H1 (cell line): ENCODE measurements around the gene TFPT. TPM values are rescaled to one million over a fixed set of nuclear protein-coding genes. Genes with fewer than 3 reads are reported as not detected.

Experiments
- CTCF ChIA-PET: fragments of 300-600 bp; sonication (Branson Sonifier 250); formaldehyde crosslinking; loops from one replicate; lab custom pipeline; 2021; ENCODE audit not compliant: partially characterized antibody; lab: Charles Lee
- POLR2A ChIA-PET: fragments of 300-600 bp; sonication (Branson Sonifier 250); formaldehyde crosslinking; loops from one replicate; lab custom pipeline; 2021; ENCODE audit warnings: inconsistent platforms; ENCODE audit not compliant: partially characterized antibody; lab: Charles Lee
- DNase-seq, 2 experiments: peaks; one replicate each; pipeline versions ENCODE4 v3.0.0 to v3.0.0-alpha.2; 2010 to 2022; ENCODE audit warnings: low spot score in 2 of 2, low read depth in 1 of 2, mixed read lengths in 1 of 2
- FAIRE-seq: peaks from 2 replicates; lab custom pipeline; 2011; peaks lifted over from hg19 to GRCh38; lab: Jason Lieb, UNC
- H2AFZ ChIP-seq: 2 replicates; pipeline ENCODE4 v1.8.1; 2012; ENCODE audit warnings: low read length, inconsistent platforms
- H2AK5ac ChIP-seq: 2 replicates; pipeline ENCODE4 v1.6.1; 2013; ENCODE audit warnings: low read depth, low read length
- H2BK120ac ChIP-seq: replicated peaks from 2 replicates; pipeline ENCODE3; 2013; ENCODE audit warnings: low read depth, low read length, inconsistent platforms
- H2BK12ac ChIP-seq: 2 replicates; pipeline ENCODE4 v1.6.1; 2013; ENCODE audit warnings: low read depth, low read length
- H2BK15ac ChIP-seq: 2 replicates; pipeline ENCODE4 v1.6.1; 2013; ENCODE audit warnings: low read length
- H2BK20ac ChIP-seq: 2 replicates; pipeline ENCODE4 v1.6.1; 2013; ENCODE audit warnings: low read length
- H2BK5ac ChIP-seq: 2 replicates; pipeline ENCODE4 v1.6.1; 2013; ENCODE audit warnings: low read depth, low read length
- H3K14ac ChIP-seq: 2 replicates; pipeline ENCODE4 v1.6.1; 2013; ENCODE audit warnings: inconsistent platforms; ENCODE audit not compliant: insufficient read length
- H3K18ac ChIP-seq: 2 replicates; pipeline ENCODE4 v1.6.1; 2013; ENCODE audit warnings: low read length; ENCODE audit errors: extremely low read depth
- H3K23ac ChIP-seq: 2 replicates; pipeline ENCODE4 v1.6.1; 2013; ENCODE audit warnings: inconsistent platforms; ENCODE audit not compliant: insufficient read length
- H3K23me2 ChIP-seq: 2 replicates; pipeline ENCODE4 v1.6.1; 2013; ENCODE audit warnings: low read depth, low read length
- H3K27ac ChIP-seq: 2 replicates; pipeline ENCODE4 v1.6.1; 2011; ENCODE audit warnings: low read depth, low read length, inconsistent platforms
- H3K27me3 ChIP-seq, 4 experiments: replicated peaks in 1 of 4; 1 replicate in 1 of 4; 2 replicates in 3 of 4; pipeline versions ENCODE4 v1.6.1 to v1.8.1; 2011 to 2013; ENCODE audit warnings: low read length in 3 of 4, mild to moderate bottlenecking in 3 of 4, inconsistent platforms in 2 of 4, mixed read lengths in 2 of 4, moderate library complexity in 1 of 4; ENCODE audit not compliant: control insufficient read depth in 3 of 4, insufficient read depth in 3 of 4; ENCODE audit errors: extremely low read depth in 1 of 4
- H3K36me3 ChIP-seq, 4 experiments: 2 replicates each; pipeline versions ENCODE4 v1.6.1 to v1.8.1; 2011 to 2013; ENCODE audit warnings: mild to moderate bottlenecking in 4 of 4, low read length in 3 of 4, moderate library complexity in 2 of 4, control low read depth in 1 of 4, inconsistent platforms in 1 of 4; ENCODE audit not compliant: insufficient read depth in 4 of 4, control insufficient read depth in 2 of 4
- H3K4ac ChIP-seq: replicated peaks from 2 replicates; pipeline ENCODE3; 2013; ENCODE audit warnings: low read length, low read depth, mixed read lengths, inconsistent platforms; ENCODE audit not compliant: insufficient read length
- H3K4me1 ChIP-seq, 4 experiments: replicated peaks in 1 of 4; 1 replicate in 1 of 4; 2 replicates in 3 of 4; pipeline versions ENCODE4 v1.6.1 to v1.8.1; 2011 to 2013; ENCODE audit warnings: low read length in 3 of 4, inconsistent platforms in 2 of 4, mixed read lengths in 1 of 4; ENCODE audit not compliant: insufficient read depth in 4 of 4, control insufficient read depth in 3 of 4
- H3K4me2 ChIP-seq, 2 experiments: 2 replicates each; pipeline versions ENCODE4 v1.6.1 to v1.8.1; 2011 to 2013; ENCODE audit warnings: low read depth in 2 of 2, low read length in 2 of 2, control low read depth in 1 of 2, inconsistent platforms in 1 of 2, mild to moderate bottlenecking in 1 of 2; ENCODE audit not compliant: insufficient read depth in 1 of 2
- H3K4me3 ChIP-seq, 4 experiments: fragments of 200-600, 300-600 bp in 1 of 4; sonication (generic), shearing (Covaris generic), sonication (Bioruptor Twin) in 1 of 4; 2 replicates each; pipeline versions ENCODE4 v1.5.1 to v1.8.1; 2011 to 2016; ENCODE audit warnings: low read length in 4 of 4, low read depth in 3 of 4, control low read depth in 2 of 4, inconsistent platforms in 2 of 4, mild to moderate bottlenecking in 2 of 4, mixed read lengths in 1 of 4, moderate library complexity in 1 of 4; ENCODE audit not compliant: insufficient read depth in 2 of 4; ENCODE audit errors: extremely low read depth in 1 of 4
- H3K56ac ChIP-seq: replicated peaks from 2 replicates; pipeline ENCODE3; 2013; ENCODE audit warnings: low read depth, mild to moderate bottlenecking, mixed read lengths, low read length, inconsistent platforms; ENCODE audit not compliant: insufficient read length
- H3K79me1 ChIP-seq: 2 replicates; pipeline ENCODE4 v1.6.1; 2013; ENCODE audit warnings: low read depth, low read length, control low read depth
- H3K79me2 ChIP-seq, 2 experiments: 2 replicates each; pipeline versions ENCODE4 v1.6.1 to v1.8.1; 2012 to 2013; ENCODE audit warnings: low read length in 2 of 2, mild to moderate bottlenecking in 2 of 2, inconsistent platforms in 1 of 2; ENCODE audit not compliant: insufficient read depth in 2 of 2, control insufficient read depth in 1 of 2
- H3K9ac ChIP-seq, 4 experiments: replicated peaks in 1 of 4; 1 replicate in 1 of 4; 2 replicates in 3 of 4; pipeline versions ENCODE4 v1.6.1 to v1.8.1; 2011 to 2013; ENCODE audit warnings: low read depth in 3 of 4, low read length in 3 of 4, control low read depth in 2 of 4, mild to moderate bottlenecking in 2 of 4, moderate library complexity in 2 of 4, inconsistent platforms in 1 of 4; ENCODE audit errors: extremely low read depth in 1 of 4
- H3K9me3 ChIP-seq, 2 experiments: 2 replicates each; pipeline versions ENCODE4 v1.6.1 to v1.8.1; 2012 to 2013; ENCODE audit warnings: mild to moderate bottlenecking in 2 of 2, moderate library complexity in 2 of 2, control low read depth in 1 of 2, inconsistent platforms in 1 of 2, low read depth in 1 of 2, low read length in 1 of 2, mixed read lengths in 1 of 2; ENCODE audit not compliant: insufficient read depth in 2 of 2
- H4K20me1 ChIP-seq, 2 experiments: replicated peaks in 1 of 2; 2 replicates each; pipeline versions ENCODE3 to v1.8.1; 2011 to 2013; ENCODE audit warnings: inconsistent platforms in 2 of 2, low read length in 2 of 2, mild to moderate bottlenecking in 1 of 2; ENCODE audit not compliant: insufficient read depth in 2 of 2, control insufficient read depth in 1 of 2
- H4K5ac ChIP-seq: 2 replicates; pipeline ENCODE4 v1.6.1; 2013; ENCODE audit warnings: low read length, low read depth, mixed read lengths, inconsistent platforms; ENCODE audit not compliant: insufficient read length
- H4K8ac ChIP-seq: 2 replicates; pipeline ENCODE4 v1.8.0; 2013; ENCODE audit warnings: mild to moderate bottlenecking, moderate library complexity, low read length, inconsistent platforms; ENCODE audit not compliant: insufficient read depth; ENCODE audit errors: extremely low read depth
- H4K91ac ChIP-seq: replicated peaks from 2 replicates; pipeline ENCODE3; 2013; ENCODE audit warnings: low read length, mixed read lengths, inconsistent platforms; ENCODE audit not compliant: insufficient read length
- CEBPB ChIP-seq: IDR thresholded peaks from 2 replicates; pipeline ENCODE4 v1.6.1; 2012; ENCODE audit warnings: low read depth, low read length
- EGR1 ChIP-seq: IDR thresholded peaks from 2 replicates; pipeline ENCODE4 v1.6.1; 2011; ENCODE audit warnings: low read depth, low read length, borderline replicate concordance
- HDAC2 ChIP-seq, 2 experiments: fragments of 300-600 bp in 1 of 2; sonication (generic) in 1 of 2; IDR thresholded peaks; 2 replicates each; pipeline ENCODE4 v1.6.1; 2011 to 2012; ENCODE audit warnings: low read depth in 2 of 2, low read length in 2 of 2, mild to moderate bottlenecking in 2 of 2, moderate library complexity in 2 of 2, borderline replicate concordance in 1 of 2, inconsistent platforms in 1 of 2
- PHF8 ChIP-seq: fragments of 200-600 bp; sonication (generic); conservative IDR thresholded peaks from 2 replicates; pipeline ENCODE4 v1.7.1; 2012; ENCODE audit warnings: low read depth, mild to moderate bottlenecking, inconsistent platforms, low read length, moderate library complexity
- POLR2A ChIP-seq, 2 experiments: IDR thresholded peaks; 1 replicate in 1 of 2; 2 replicates in 1 of 2; pipeline ENCODE4 v1.6.1; 2011; ENCODE audit warnings: low read depth in 2 of 2, low read length in 2 of 2, mild to moderate bottlenecking in 2 of 2; ENCODE audit errors: control extremely low read depth in 1 of 2
- POLR2AphosphoS5 ChIP-seq: IDR thresholded peaks from 2 replicates; pipeline ENCODE4 v1.6.1; 2011; ENCODE audit warnings: low read depth, low read length
- POU5F1 ChIP-seq: IDR thresholded peaks from 2 replicates; pipeline ENCODE4 v1.6.1; 2011; ENCODE audit warnings: low read depth, mild to moderate bottlenecking, low read length, moderate library complexity
- RNF2 ChIP-seq: fragments of 200-900, 300-1000 bp; sonication (generic); IDR thresholded peaks from 2 replicates; pipeline ENCODE4 v1.7.1; 2016; ENCODE audit warnings: borderline replicate concordance, low read depth, mild to moderate bottlenecking, antibody characterized with exemption, low read length; ENCODE audit not compliant: poor library complexity, severe bottlenecking; ENCODE audit errors: missing control alignments
- SIX5 ChIP-seq: IDR thresholded peaks from 2 replicates; pipeline ENCODE4 v1.6.1; 2011; ENCODE audit warnings: mild to moderate bottlenecking, low read depth, low read length
- WGBS, 2 experiments: shearing (Covaris generic) in 1 of 2; methylation state at CpG; one replicate each; pipeline versions ENCODE4 v1.1.6 to v1.1.7; 2013 to 2015; ENCODE audit warnings: low lambda C conversion rate in 2 of 2, mixed read lengths in 2 of 2, inconsistent platforms in 1 of 2, low coverage in 1 of 2, missing lambda C conversion rate in 1 of 2; ENCODE audit not compliant: insufficient replicate concordance in 2 of 2, insufficient coverage in 1 of 2, insufficient read length in 1 of 2; ENCODE audit errors: extremely low coverage in 1 of 2, missing lambda C conversion rate in 1 of 2; 5-methylcytosine and 5-hydroxymethylcytosine counted together
- polyA plus RNA-seq, 7 experiments: library from polyadenylated mRNA; depleted of rRNA in 3 of 7; stranded (reverse) in 5 of 7; unstranded in 2 of 7; fragments of >200 nt in 5 of 7; fragments of 200-250 nt in 2 of 7; gene quantifications; 1 replicate in 5 of 7; 2 replicates in 1 of 7; 4 replicates in 1 of 7; pipeline versions ENCODE4 v1.2.1 to v1.2.3, GENCODE V29; 2011 to 2013; ENCODE audit warnings: missing spikeins in 2 of 7, mixed read lengths in 2 of 7
- total RNA-seq: library from RNA; stranded (reverse); fragmentation: NEBNext Ultra II Directional; extraction: Animal tissue kit (Norgen Biotek cat#: 25700); gene quantifications from 2 replicates; pipeline ENCODE4 v1.2.1, GENCODE V29; 2021

The TFPT gene
- total and polyA plus RNA-seq, 2 of the 8 experiments (the other 6 are each of a cell fraction or from before 2014, with no cell fraction given): 10.4 to 17.7 TPM

DNA sequence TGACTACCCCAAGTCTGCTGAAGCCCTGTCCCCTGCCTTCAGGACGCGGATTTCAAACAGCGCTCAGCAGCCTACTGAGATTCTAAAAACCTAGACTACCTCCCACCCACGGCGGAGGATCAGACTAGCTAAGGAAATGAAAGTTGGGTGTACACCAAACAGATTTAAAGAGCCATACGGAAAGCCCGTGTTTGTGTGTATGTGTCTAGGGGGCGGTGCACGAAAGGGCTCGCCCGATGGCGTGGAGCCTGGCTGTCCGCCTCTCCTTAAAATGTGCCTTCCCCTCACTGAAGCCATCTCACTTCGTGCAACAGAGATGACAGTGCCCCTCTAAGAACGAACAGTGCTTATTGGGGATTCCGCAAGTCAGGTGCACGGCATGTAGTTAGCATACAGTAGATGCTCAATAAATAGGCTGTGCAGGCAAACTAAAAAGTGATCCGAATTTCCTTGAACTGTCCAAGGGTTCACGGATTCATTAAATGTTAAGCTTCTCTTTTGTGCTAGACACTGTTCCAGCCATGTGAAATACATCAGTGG lies 43.4 kb upstream of the TFPT start:
- H3K27me3 ChIP-seq: peaks cover 0 to 8% (median 4%) of the 10 kb centered on the region in 4 experiments; a peak in 4 of 7 replicates
- H3K79me2 ChIP-seq: no peaks in the 10 kb centered on the region
- peaks cover 0 to 20% (median 9%) of the 10 kb centered on the region in 4 experiments; a peak in 6 of 7 replicates for H3K4me1 ChIP-seq
- WGBS, 2 experiments: 34% methylated on average over 19 of the region's 19 CpGs; no CpG with 5 or more reads in 1 of the 2 experiments
- ChIA-PET CTCF (interaction anchor here (0.6 to 1.7 kb wide), 6 partner anchors 8 to 71 kb away, joined by 3 to 4 read pairs (median 4); no protein-coding TSS in a partner anchor), POLR2A (interaction anchor here (0.7 to 14.8 kb wide), 11 partner anchors 10 to 50 kb away, joined by 3 to 348 read pairs (median 4); partner anchors contain the start of genes CNOT3, MBOAT7, PRPF31 and RPS9)
- no peak overlapping the region for H2BK120ac ChIP-seq
- peaks cover 10% of the 10 kb centered on the region for H3K79me1 ChIP-seq
- no peak overlapping the region for H2AK5ac ChIP-seq
- H3K36me3 ChIP-seq: peaks cover 15 to 27% (median 22%) of the 10 kb centered on the region in 4 experiments
- TF ChIP-seq EGR1 (no peak), SIX5 (no peak), PHF8 (no peak), HDAC2 (IDR thresholded peaks at IDR 0.05; ENCODE audit: borderline replicate concordance in 1 of 2, low read depth in 2 of 2, low read length in 2 of 2) (no peak), POLR2A (IDR thresholded peaks at IDR 0.05; ENCODE audit: control extremely low read depth in 1 of 2, low read depth in 2 of 2, low read length in 2 of 2) (0 out of 3 replicates have a peak, but pooled peaks of 1 of the 2 experiments have one; percentile 34), RNF2 (no peak), POU5F1 (no peak), POLR2AphosphoS5 (peak; percentile 44; the same call in 1 of the 2 replicates), CEBPB (no peak)
- H2BK20ac ChIP-seq: no peak overlapping the region
- H4K20me1 ChIP-seq: peaks cover 1 to 19% of the 10 kb centered on the region in 2 experiments
- H3K9ac ChIP-seq: peak overlapping the region; percentile 53 to 85 (median 78)
- peak overlapping the region; percentile 8 for H4K91ac ChIP-seq
- H3K4me3 ChIP-seq: peak overlapping the region; percentile 81 to 96 (median 81)
- H4K5ac ChIP-seq: no peak overlapping the region
- H4K8ac ChIP-seq: no peak overlapping the region
- H2BK15ac ChIP-seq: peak overlapping the region; percentile 31; the same call in 1 of the 2 replicates
- DNase-seq (no peak), FAIRE-seq (no peak)
- peak overlapping the region; percentile 29; the same call in 1 of the 2 replicates for H2BK12ac ChIP-seq
- H3K14ac ChIP-seq: no peak overlapping the region
- peak overlapping the region; percentile 81; the same call in 1 of the 2 replicates for H3K18ac ChIP-seq
- no peak overlapping the region for H2AFZ ChIP-seq
- H3K9me3 ChIP-seq: no peaks in the 10 kb centered on the region
- H3K56ac ChIP-seq: no peak overlapping the region
- H3K4ac ChIP-seq: no peak overlapping the region
- peak overlapping the region; percentile 93 to 100 for H3K4me2 ChIP-seq
- peak overlapping the region; percentile 84 for H3K27ac ChIP-seq
- no peak overlapping the region for H3K23ac ChIP-seq
- H2BK5ac ChIP-seq: peak overlapping the region; percentile 82
- peaks cover 15% of the 10 kb centered on the region for H3K23me2 ChIP-seq
